Measurements from ENCODE around the gene LCK.

GRCh38 chr1:32239790-32240139 is 11.3 kb upstream of the LCK start:
- TF ChIP-seq CTCF (tag by site-specific recombination; IDR thresholded peaks at IDR 0.05): no peak
- TF ChIP-seq ZNF140 (tag by site-specific recombination; IDR thresholded peaks at IDR 0.05): no peak
- TF ChIP-seq ZBTB49 (tag by site-specific recombination; IDR thresholded peaks at IDR 0.05; ENCODE audit: low read depth): no peak
- TF ChIP-seq SETDB1 (IDR thresholded peaks at IDR 0.05; ENCODE audit: insufficient read length, low read length): no peak
- TF ChIP-seq ZNF629 (tag by site-specific recombination; IDR thresholded peaks at IDR 0.05): no peak
- TF ChIP-seq ZNF138 (tag by site-specific recombination; IDR thresholded peaks at IDR 0.05; ENCODE audit: borderline replicate concordance): no peak
- no peak for TF ChIP-seq ZNF48 (tag by site-specific recombination; IDR thresholded peaks at IDR 0.05)
- no peak for TF ChIP-seq PRDM4 (tag by site-specific recombination; IDR thresholded peaks at IDR 0.05)
- TF ChIP-seq ZNF23 (tag by site-specific recombination; IDR thresholded peaks at IDR 0.05; ENCODE audit: borderline replicate concordance): no peak
- TF ChIP-seq ZNF654 (tag by site-specific recombination; IDR thresholded peaks at IDR 0.05; ENCODE audit: low read depth): no peak
- TF ChIP-seq PATZ1 (tag by site-specific recombination; IDR thresholded peaks at IDR 0.05): no peak
- TF ChIP-seq ZNF623 (tag by site-specific recombination; IDR thresholded peaks at IDR 0.05): no peak
- TF ChIP-seq ZNF791 (tag by site-specific recombination; IDR thresholded peaks at IDR 0.05): no peak
- TF ChIP-seq KLF16 (tag by site-specific recombination; IDR thresholded peaks at IDR 0.05): no peak
